GM12801 (cell line): ENCODE data around the gene HOXB5.

Source experiments
- TF ChIP-seq, protein P1 (sequence below): IDR thresholded peaks from one replicate; pipeline ENCODE4 v1.5.1; 2011; ENCODE audit warnings: control low read depth; ENCODE audit not compliant: insufficient read length; ENCODE audit errors: extremely low read depth

Gene HOXB5

GRCh38 chr17:48639136-48639535, 45.6 kb upstream of the HOXB5 start:
- TF ChIP-seq, protein P1, sequence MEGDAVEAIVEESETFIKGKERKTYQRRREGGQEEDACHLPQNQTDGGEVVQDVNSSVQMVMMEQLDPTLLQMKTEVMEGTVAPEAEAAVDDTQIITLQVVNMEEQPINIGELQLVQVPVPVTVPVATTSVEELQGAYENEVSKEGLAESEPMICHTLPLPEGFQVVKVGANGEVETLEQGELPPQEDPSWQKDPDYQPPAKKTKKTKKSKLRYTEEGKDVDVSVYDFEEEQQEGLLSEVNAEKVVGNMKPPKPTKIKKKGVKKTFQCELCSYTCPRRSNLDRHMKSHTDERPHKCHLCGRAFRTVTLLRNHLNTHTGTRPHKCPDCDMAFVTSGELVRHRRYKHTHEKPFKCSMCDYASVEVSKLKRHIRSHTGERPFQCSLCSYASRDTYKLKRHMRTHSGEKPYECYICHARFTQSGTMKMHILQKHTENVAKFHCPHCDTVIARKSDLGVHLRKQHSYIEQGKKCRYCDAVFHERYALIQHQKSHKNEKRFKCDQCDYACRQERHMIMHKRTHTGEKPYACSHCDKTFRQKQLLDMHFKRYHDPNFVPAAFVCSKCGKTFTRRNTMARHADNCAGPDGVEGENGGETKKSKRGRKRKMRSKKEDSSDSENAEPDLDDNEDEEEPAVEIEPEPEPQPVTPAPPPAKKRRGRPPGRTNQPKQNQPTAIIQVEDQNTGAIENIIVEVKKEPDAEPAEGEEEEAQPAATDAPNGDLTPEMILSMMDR, result no peak

DNA sequence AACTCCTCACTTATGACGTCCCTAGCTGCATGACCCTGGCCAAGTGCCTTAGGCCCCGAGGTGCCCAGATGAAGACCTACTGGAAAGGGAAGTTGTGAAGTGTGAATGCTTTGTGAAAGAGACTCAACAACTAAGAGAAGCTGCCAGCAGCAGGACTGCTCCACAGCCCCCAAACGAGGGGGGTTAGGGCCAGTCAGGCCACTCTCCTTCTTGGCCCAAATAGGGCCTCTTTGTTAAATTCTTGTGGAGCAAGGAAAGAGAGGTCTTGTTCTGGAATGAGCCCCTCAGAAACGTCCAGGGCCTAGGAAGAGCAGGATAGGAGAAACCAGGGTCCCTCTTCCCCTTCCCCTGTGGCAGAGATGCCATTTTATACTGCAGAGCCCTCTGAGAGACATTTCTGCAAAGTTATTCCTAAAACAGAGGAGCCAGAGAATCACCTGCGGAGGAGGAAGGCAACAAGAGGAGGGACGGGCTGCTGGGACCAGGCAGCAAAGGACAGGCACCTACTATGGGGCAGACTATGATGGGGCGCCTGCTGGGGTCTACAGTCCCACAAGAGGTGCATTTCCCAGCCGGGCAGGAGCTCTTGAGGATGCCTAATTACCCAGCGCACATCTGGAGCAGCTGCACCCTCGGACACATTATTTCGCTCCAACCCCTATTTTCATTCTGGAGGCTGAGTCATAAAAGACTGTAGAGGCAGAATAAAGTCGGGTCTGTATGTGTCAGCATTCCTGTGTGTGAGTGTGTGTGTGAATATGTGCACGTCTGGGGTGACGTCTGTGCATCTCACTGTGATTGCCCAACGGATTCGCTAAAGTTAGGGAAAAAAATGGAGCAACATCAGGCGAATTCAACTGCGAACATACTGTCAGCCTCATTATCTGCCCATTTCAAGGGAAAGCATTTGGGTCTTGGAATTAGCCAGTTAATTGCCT, 44.0 kb upstream of the HOXB5 start:
- TF ChIP-seq, protein P1, result no peak

DNA sequence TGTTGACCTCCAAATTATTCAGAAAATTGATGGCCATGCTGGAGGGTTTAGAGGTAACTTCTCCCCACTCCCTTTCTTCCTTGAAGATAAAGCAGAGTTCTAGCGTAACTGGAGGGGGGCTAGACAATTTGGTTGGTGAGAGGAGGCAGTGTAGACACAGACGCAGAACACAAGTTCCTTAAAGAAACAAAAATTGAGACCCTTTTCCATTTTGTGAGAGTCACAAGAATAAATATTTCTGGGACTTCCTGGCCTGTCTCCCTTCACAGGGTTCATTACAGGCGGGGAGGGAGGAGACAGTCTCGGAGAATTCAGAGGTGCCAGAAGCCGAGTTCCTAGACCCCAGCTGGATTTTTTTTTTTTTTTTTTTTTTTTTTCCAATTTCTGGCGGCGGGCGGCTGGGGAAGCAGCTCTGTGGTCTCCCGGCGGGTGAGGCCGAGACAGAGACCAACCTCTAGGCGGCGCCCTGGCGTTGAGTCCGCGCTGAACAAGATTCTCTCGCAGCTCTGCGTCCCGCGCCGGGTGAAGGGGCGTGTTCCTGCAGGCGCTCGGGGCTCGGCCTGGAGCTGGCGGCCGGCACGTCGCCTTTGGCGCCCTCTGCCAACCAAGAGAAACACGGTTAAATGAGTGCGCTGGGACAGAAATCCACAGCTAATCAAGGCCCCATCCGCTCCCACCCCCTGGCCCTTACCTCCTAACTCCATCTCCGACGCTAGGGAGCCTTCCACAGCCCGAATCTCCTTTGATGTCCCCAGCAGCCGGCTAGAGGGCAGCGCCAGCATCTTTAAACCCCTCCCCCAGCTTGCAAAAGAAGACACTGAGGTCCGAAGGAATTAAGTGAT, 42.8 kb upstream of the HOXB5 start:
- TF ChIP-seq, protein P1, result no peak

- TF ChIP-seq, protein P1, result no peak
These were observed 41.1 kb upstream of the HOXB5 start for GRCh38 chr17:48634493-48635208.

- TF ChIP-seq, protein P1, result no peak
These were observed 39.7 kb upstream of the HOXB5 start for GRCh38 chr17:48633266-48633677.

DNA sequence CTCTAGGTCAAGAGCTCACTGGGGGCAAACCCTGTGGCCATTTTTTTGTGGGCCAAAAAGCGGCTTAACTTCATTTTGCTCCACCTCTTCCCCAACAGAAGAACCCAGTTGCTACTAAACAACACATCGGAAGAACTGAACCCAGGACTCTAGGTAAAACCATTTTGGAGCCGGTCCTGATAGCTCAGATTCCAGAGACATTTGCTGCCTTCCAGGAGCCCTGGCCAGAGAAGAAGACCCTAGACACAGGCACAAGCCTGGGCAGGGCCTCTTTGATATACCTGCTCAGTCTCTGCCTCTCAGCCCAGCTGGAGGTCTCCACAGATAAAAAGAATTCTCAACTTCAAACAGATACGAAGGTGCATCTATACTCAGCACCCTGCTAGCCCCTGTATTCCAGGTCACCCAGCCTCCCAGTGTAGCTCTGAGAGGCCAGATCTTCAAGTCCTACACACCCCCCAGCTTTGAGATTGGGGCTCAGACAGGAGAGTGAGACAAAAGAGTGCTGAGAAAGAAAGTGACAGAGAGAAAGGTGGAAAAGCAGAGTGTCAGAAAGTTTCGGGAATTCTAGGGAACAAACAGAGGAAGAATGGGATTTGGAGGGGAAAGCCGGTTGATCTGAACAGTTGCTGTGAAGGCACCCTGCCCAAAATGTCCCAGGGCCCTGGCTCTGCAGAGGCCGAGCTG, 39.1 kb upstream of the HOXB5 start:
- TF ChIP-seq, protein P1, result no peak
